Inferior parietal cortex (tissue), 1 donor: ENCODE measurements around the gene ARPC4.
"Not testable (repeated sequence)": the region's sequence is repeated elsewhere in the genome, so short reads cannot be mapped to it uniquely, and the experiment has no call there.

Experiments used
- DNase-seq: peaks from one replicate; pipeline ENCODE4 v3.0.0-alpha.2; 2016; ENCODE audit errors: extremely low spot score

Gene ARPC4

DNA sequence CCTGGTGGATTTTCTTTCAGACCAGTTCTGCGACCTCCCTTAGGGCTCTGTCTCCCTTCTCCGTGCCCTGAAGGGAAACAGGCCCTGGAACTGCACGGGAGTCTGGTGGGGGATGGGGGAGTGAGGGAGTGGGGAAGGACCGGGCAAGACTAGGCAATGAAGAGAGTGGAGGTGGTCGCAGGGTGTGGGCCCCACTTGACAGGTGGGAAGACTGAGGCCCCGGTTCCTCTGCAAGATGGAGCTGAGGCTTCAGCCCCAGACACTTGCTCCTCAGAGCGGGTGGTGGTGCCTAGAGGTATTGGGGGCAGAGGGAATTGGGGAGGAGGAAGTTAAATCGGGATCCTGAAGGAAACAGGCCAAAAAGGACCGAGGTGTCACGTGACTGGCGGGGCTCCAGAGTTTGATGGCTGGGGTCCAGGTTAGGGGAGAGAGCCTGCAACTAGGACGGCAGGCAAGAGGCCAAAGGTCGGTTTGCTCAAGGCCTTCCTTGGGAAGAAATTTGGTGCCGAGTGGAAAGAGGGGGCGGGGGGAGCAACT lies 22.5 kb upstream of the ARPC4 start:
- DNase-seq, result no peak

DNA sequence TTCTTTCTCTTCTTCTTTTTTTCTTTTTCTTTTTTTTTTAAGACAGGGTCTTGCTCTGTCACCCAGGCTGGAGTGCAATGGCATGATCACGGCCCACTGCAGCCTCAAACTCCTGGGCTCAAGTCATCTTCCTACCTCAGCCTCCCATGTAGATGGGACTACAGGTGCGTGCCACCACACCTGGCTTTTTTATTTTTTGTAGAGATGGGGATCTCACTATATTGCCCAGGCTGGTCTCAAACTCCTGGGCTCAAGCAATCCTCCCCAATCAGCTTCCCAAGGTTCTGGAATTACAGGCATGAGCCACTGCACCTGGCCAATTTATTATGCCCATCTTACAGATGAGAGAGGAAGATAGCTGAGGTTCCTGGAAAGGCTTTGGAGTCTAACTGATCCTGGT lies 21.9 kb upstream of the ARPC4 start:
- not testable (repeated sequence) for DNase-seq

- DNase-seq, result no peak
These were observed 15.8 kb upstream of the ARPC4 start for GRCh38 chr3:9776896-9777693.

- DNase-seq, result peak; percentile 61
These were observed 15.2 kb upstream of the ARPC4 start for GRCh38 chr3:9777694-9778021.

DNA sequence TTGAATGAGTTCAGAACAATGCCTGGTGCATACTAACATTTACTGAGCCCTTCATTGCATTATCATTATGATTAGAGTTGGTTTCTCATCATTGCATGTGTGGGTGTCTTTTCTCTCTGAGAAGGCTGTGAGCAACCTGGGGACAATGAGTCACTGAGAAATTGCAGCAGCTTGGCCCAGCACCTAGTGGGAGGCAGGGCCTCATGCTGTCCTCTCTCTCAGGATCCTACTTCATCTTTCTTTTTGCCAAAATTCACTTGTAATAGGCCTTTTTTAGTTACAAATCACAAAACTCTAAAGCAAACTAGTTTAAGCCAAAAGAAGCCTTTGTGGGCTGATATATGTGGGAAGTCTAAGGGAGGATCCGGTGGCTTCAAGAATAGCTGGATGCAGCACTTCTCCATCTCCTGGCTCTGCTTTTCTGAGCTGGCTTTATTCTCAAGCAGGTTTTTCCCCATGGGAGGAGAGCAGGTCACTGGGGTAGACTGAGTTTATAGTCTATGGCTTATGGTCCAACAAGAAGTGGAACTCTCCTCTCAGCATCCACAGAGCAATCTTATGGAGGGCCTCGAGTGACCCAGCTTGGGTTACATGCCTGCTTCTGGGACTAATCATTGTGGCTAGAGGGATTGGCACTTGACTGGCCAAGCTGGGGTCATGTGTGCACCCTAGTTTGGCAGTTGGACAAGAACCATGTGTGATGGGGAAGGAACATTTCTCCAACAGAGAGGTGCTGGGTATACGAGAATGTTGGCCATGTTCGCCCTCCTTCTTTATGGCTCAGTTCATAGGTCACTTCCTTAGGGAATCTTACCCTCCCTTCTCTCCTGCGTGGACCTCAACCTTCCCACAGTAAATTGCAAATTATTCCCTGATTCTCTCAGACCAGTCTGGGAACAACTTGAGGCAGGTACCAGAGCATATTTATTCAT lies 14.5 kb upstream of the ARPC4 start:
- DNase-seq, result peak; percentile 60

GRCh38 chr3:9779075-9779593 lies 13.7 kb upstream of the ARPC4 start:
- DNase-seq, result no peak

DNA sequence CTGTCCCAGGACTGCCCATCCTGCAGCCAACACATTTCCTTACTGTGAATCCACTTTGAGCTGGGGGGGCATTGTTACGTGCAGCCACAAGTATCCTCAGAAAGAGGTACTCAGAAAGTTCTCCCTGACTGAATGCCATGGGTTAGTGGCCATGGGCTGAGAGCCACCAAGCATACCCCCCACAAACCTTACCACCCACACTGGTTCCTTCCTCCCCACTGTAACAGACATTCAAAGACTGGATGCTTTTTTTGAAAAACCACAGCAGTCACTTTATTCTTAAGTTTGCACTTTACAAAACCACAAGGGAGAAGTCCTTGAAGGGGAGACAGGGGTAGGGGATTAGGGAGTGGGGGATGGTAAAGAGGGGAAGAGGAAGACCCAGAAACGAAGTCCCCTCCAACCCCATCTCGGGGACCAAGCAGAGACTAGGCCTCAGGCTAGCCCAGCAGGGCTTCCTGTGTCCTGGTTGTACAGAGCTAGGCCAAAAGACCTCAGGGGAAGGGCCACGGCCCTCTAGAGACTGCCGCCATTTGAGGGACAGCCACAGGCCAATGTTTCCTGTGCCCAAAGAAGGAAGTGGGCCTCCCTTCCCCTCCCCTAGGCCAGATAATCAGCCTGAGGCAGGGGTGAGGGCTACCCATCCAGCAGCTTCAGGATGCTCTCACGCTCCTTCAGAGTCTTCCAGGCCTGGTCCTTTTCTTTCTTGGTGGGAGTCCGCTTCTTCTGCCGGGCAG lies 13.0 kb upstream of the ARPC4 start:
- DNase-seq, result no peak

DNA sequence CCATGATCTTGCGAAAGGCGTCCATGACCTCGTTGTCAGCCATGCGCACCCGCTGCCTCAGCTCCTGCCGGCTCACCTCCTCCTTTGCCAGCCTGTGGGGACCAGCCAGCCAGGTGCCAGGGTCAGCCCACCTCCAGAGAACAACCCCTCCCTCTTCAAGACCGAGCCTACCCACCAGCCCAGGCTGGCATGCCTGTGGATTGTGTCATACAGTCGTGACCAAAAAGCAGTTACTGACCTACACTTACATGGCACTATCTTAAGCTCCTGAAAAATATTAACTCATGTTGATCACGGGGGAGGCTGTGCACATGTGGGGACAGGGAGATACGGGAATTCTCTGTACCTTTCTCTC lies 12.4 kb upstream of the ARPC4 start:
- DNase-seq, result no peak

DNA sequence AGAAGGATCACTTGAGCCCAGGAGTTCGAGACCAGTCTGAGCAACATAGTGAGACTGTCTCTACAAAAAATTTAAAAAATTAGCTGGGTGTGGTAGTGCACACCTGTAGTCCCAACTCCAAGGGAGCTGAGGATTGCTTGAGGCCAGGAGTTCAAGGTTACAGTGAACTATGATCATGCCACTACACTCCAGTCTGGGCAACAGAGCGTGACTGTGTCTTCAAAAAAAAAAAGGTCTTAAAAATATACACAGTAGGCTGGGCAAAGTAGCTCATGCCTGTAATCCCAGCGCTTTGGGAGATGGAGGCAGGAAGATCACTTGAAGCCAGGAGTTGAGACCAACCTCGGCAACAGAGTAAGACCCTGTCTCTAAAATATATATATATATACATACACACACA lies 12.0 kb upstream of the ARPC4 start:
- DNase-seq, result no peak

- no peak for DNase-seq
These were observed 11.3 kb upstream of the ARPC4 start for GRCh38 chr3:9781551-9781950.

GRCh38 chr3:9781978-9782603 lies 10.8 kb upstream of the ARPC4 start:
- DNase-seq, result no peak

DNA sequence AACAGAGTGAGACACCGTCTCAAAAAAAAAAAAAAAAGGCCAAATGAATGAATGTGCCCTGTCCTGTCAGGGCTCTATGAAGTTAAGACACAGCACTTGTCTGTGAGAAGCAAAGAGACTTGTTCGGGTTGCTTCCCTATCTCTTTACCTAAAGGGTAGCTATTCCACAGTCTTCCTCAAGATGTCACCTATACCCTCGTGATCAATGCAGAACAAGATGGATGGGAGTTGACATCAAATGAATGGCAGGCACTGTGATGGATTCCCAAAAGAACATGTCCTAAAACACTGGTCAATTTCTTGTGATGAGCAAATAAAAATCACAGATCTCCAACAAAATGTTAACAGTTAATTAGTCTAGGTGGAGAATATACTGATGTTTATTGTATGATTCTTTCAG lies 10.1 kb upstream of the ARPC4 start:
- no peak for DNase-seq

DNA sequence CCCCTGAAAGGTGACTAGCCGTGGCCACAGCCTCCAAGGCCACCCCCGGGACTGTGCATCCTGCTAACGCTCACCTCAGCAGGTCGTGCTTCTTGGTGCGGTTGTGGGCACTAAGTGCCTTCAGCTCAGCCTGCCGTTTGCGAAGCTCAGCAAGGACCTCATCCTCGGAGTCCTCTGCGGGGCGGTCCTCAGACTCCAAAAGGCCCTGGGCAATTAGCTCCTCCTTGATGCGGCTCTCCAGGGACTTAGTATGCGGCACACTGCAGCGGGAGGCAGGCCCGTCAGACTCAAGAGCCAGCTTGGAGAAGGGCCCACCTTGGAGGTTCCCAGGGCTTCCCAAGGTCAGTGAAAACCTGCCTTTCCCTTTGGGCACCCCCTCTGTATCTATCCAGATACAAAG lies 8.9 kb upstream of the ARPC4 start:
- DNase-seq, result no peak

- DNase-seq, result no peak
These were observed 7.9 kb upstream of the ARPC4 start for GRCh38 chr3:9784965-9785364.

DNA sequence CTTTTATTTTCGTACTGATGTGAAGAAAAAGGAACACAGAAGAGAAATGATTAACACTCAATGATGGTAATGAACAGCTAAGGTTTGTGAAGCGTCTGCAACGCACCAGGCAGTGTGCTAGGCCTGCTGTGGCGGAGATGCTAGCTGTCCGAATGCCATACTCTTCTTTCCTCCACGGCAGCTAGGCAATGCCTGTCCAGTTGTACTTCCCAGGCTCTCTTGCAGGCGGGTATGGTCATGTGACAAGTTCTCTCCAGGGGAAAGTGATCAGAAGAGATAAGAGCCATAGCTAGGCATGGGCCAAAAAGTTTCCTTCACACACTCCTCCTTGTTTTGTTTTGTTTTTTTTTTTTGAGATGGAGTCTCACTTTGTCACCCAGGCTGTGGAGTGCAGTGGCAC lies 7.3 kb upstream of the ARPC4 start:
- no peak for DNase-seq

- DNase-seq, result no peak
These were observed 6.6 kb upstream of the ARPC4 start for GRCh38 chr3:9786209-9786739.

- no peak for DNase-seq
These were observed 5.8 kb upstream of the ARPC4 start for GRCh38 chr3:9786825-9787669.

- DNase-seq, result no peak
These were observed 5.2 kb upstream of the ARPC4 start for GRCh38 chr3:9787714-9788113.

DNA sequence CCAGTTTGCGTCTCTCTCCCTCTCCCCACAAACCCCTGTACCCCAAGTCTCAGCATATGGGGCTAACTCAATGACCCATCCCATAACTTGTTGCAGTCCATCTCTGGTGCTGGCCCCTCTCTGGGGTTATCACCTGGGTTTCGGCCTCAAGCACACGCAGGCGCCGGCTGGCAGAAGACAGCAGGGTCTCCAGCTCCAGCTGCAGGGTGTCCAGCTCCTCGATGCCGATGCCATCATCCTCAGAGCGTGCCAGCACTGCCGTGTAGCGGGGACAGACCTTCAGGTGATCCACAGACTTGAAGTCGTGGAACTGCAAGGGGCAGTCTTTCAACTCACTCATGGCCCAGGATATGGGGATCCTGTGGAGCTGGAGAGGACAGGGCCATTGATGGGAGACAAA lies 1.8 kb upstream of the ARPC4 start:
- DNase-seq, result no peak

- DNase-seq, result no peak
These were observed 985 bp upstream of the ARPC4 start for GRCh38 chr3:9791790-9792404.
